H9 (cell line): ENCODE data around the gene CENPM. TPM values are rescaled to one million over a fixed set of nuclear protein-coding genes. Genes with fewer than 3 reads are reported as not detected.

Source experiments
- DNase-seq: peaks from one replicate; pipeline ENCODE4 v3.0.0-alpha.2; 2017
- H2AFZ ChIP-seq: one replicate; pipeline ENCODE4 v1.6.1; 2013; ENCODE audit warnings: mild to moderate bottlenecking, low read length, control low read depth, moderate library complexity
- H2AK5ac ChIP-seq: 2 replicates; pipeline ENCODE4 v1.6.1; 2013; ENCODE audit warnings: low read length, control low read depth, mixed read lengths; ENCODE audit not compliant: insufficient read length
- H2BK120ac ChIP-seq: one replicate; pipeline ENCODE4 v1.6.1; 2013; ENCODE audit warnings: low read depth, mild to moderate bottlenecking, low read length, control low read depth, inconsistent platforms; ENCODE audit not compliant: poor library complexity, severe bottlenecking
- H2BK12ac ChIP-seq: 2 replicates; pipeline ENCODE4 v1.6.1; 2013; ENCODE audit warnings: low read length, control low read depth, mixed read lengths, low read depth; ENCODE audit not compliant: insufficient read length
- H2BK15ac ChIP-seq: 2 replicates; pipeline ENCODE4 v1.6.1; 2013; ENCODE audit warnings: low read depth, low read length, control low read depth
- H2BK20ac ChIP-seq: one replicate; pipeline ENCODE4 v1.6.1; 2013; ENCODE audit warnings: low read depth, mild to moderate bottlenecking, low read length, control low read depth, inconsistent platforms; ENCODE audit not compliant: poor library complexity, severe bottlenecking
- H2BK5ac ChIP-seq: 2 replicates; pipeline ENCODE4 v1.6.1; 2013; ENCODE audit warnings: low read length, control low read depth, mixed read lengths; ENCODE audit not compliant: insufficient read length
- H3K14ac ChIP-seq: 2 replicates; pipeline ENCODE4 v1.6.1; 2013; ENCODE audit warnings: low read length, control low read depth; ENCODE audit not compliant: insufficient read depth
- H3K18ac ChIP-seq: 2 replicates; pipeline ENCODE4 v1.6.1; 2013; ENCODE audit warnings: low read depth, mild to moderate bottlenecking, mixed read lengths, low read length, control low read depth; ENCODE audit not compliant: insufficient read length
- H3K23ac ChIP-seq: 2 replicates; pipeline ENCODE4 v1.6.1; 2013; ENCODE audit warnings: low read length, control low read depth, mixed read lengths, low read depth; ENCODE audit not compliant: insufficient read length
- H3K23me2 ChIP-seq: 2 replicates; pipeline ENCODE4 v1.6.1; 2013; ENCODE audit warnings: low read depth, mild to moderate bottlenecking, mixed read lengths, low read length, control low read depth; ENCODE audit not compliant: insufficient read length, poor library complexity, severe bottlenecking
- H3K27ac ChIP-seq: 2 replicates; pipeline ENCODE4 v1.5.1; 2013; ENCODE audit warnings: low read length, control low read depth, mixed read lengths, low read depth; ENCODE audit not compliant: insufficient read length
- H3K27me3 ChIP-seq: 2 replicates; pipeline ENCODE4 v1.6.1; 2013; ENCODE audit warnings: low read length, control low read depth, inconsistent platforms; ENCODE audit not compliant: insufficient read depth
- H3K4ac ChIP-seq: 2 replicates; pipeline ENCODE4 v1.6.1; 2013; ENCODE audit warnings: low read depth, mild to moderate bottlenecking, control low read depth, inconsistent platforms, low read length, moderate library complexity
- H3K4me1 ChIP-seq: 2 replicates; pipeline ENCODE4 v1.6.1; 2013; ENCODE audit warnings: low read length, control low read depth, inconsistent platforms; ENCODE audit not compliant: insufficient read depth
- H3K4me2 ChIP-seq: 2 replicates; pipeline ENCODE4 v1.6.1; 2013; ENCODE audit warnings: low read length, control low read depth, mixed read lengths; ENCODE audit not compliant: insufficient read length, insufficient read depth
- H3K56ac ChIP-seq: 2 replicates; pipeline ENCODE4 v1.6.1; 2013; ENCODE audit warnings: low read depth, mild to moderate bottlenecking, mixed read lengths, low read length, control low read depth; ENCODE audit not compliant: insufficient read length
- H3K79me1 ChIP-seq: 2 replicates; pipeline ENCODE4 v1.6.1; 2013; ENCODE audit warnings: low read depth, mild to moderate bottlenecking, moderate library complexity, low read length, control low read depth, inconsistent platforms; ENCODE audit not compliant: insufficient read depth, poor library complexity, severe bottlenecking
- H3K79me2 ChIP-seq: 2 replicates; pipeline ENCODE4 v1.6.1; 2013; ENCODE audit warnings: low read length, control low read depth, inconsistent platforms; ENCODE audit not compliant: insufficient read depth
- H3K9ac ChIP-seq: 2 replicates; pipeline ENCODE4 v1.6.1; 2013; ENCODE audit warnings: low read length, control low read depth, mixed read lengths; ENCODE audit not compliant: insufficient read length; ENCODE audit errors: extremely low read depth
- H3K9me3 ChIP-seq: one replicate; pipeline ENCODE4 v1.6.1; 2013; ENCODE audit warnings: low read depth, low read length, inconsistent platforms; ENCODE audit not compliant: control insufficient read depth
- H3T11ph ChIP-seq: one replicate; pipeline ENCODE4 v1.6.1; 2013; ENCODE audit warnings: mild to moderate bottlenecking, low read length, control low read depth, inconsistent platforms
- H4K20me1 ChIP-seq: one replicate; pipeline ENCODE4 v1.6.1; 2013; ENCODE audit not compliant: control insufficient read depth, insufficient read length, insufficient read depth
- H4K5ac ChIP-seq: 2 replicates; pipeline ENCODE4 v1.6.1; 2013; ENCODE audit warnings: low read depth, mild to moderate bottlenecking, mixed read lengths, low read length, control low read depth; ENCODE audit not compliant: insufficient read length
- H4K8ac ChIP-seq: replicated peaks from 2 replicates; pipeline ENCODE4 v1.6.1; 2013; ENCODE audit warnings: low read length, control low read depth, mixed read lengths, low read depth; ENCODE audit not compliant: insufficient read length
- H4K91ac ChIP-seq: 2 replicates; pipeline ENCODE4 v1.6.1; 2013; ENCODE audit warnings: low read depth, mild to moderate bottlenecking, moderate library complexity, mixed read lengths, low read length, control low read depth; ENCODE audit not compliant: insufficient read length
- H3K27ac Mint-ChIP-seq, 3 experiments: 2 replicates in 2 of 3; 3 replicates in 1 of 3; pipeline ENCODE4 v1.8.0; 2020 to 2021; ENCODE audit warnings: mixed read lengths in 3 of 3, mild to moderate bottlenecking in 1 of 3, moderate library complexity in 1 of 3
- H3K27me3 Mint-ChIP-seq: 2 replicates; pipeline ENCODE4 v1.8.0; 2021; ENCODE audit warnings: low read depth, mild to moderate bottlenecking, moderate library complexity, mixed read lengths
- H3K36me3 Mint-ChIP-seq, 3 experiments: 2 replicates in 2 of 3; 3 replicates in 1 of 3; pipeline ENCODE4 v1.8.0; 2020 to 2021; ENCODE audit warnings: low read depth in 3 of 3, mixed read lengths in 3 of 3; ENCODE audit not compliant: insufficient read depth in 1 of 3
- H3K4me1 Mint-ChIP-seq, 2 experiments: 2 replicates each; pipeline ENCODE4 v1.8.0; 2020; ENCODE audit warnings: mixed read lengths in 2 of 2
- H3K4me3 Mint-ChIP-seq, 2 experiments: 2 replicates in 1 of 2; 3 replicates in 1 of 2; pipeline ENCODE4 v1.8.0; 2020 to 2021; ENCODE audit warnings: mild to moderate bottlenecking in 2 of 2, mixed read lengths in 2 of 2, moderate library complexity in 1 of 2
- H3K9me3 Mint-ChIP-seq, 2 experiments: 2 replicates in 1 of 2; 3 replicates in 1 of 2; pipeline ENCODE4 v1.8.0; 2020; ENCODE audit warnings: mild to moderate bottlenecking in 2 of 2, mixed read lengths in 2 of 2, moderate library complexity in 1 of 2
- CTCF ChIP-seq: fragments of 200-600 bp; sonication (generic); conservative IDR thresholded peaks from 3 replicates; pipeline ENCODE4 v1.8.0; 2021; ENCODE audit warnings: antibody characterized with exemption, mild to moderate bottlenecking
- WGBS: extraction: QIAGEN DNeasy Blood & Tissue Kit; methylation state at CpG from one replicate; pipeline ENCODE4 v1.1.7; 2013; ENCODE audit warnings: missing lambda C conversion rate, low lambda C conversion rate, mixed read lengths; ENCODE audit not compliant: insufficient read length; ENCODE audit errors: extremely low coverage; 5-methylcytosine and 5-hydroxymethylcytosine counted together
- total RNA-seq: library from RNA; stranded (reverse); gene quantifications from 2 replicates; pipeline ENCODE4 v1.2.1, GENCODE V29; 2021

The CENPM gene
- total RNA-seq, 1 experiment from 2014 or later: 36.5 TPM

DNA sequence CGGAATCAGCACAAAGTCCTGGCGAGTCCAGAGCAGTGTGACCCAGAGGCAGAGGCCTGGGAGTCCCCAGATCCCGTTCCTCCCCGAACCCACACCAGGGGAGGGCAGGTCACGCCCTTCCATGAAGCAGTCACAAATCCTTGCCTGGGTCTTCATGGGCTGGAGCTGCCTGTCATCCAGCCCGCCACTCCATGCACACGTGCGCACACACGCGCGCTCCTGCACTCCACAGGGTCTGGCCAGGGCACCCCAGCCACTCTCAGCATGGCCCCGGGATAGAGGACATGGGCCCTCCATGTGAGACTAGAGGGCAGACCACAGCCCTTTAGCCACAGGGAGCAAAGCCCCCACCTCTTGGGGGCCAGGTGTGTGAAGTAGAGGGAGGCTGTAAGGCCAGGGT, 14.6 kb downstream of the CENPM start:
- H3K79me2 ChIP-seq: no peaks in the 10 kb centered on the region
- H3K4ac ChIP-seq: no peak overlapping the region
- H3K14ac ChIP-seq: no peak overlapping the region
- H3K36me3 Mint-ChIP-seq: peaks cover 5 to 15% (median 14%) of the 10 kb centered on the region in 3 experiments; a peak in 6 of 7 replicates
- no peaks in the 10 kb centered on the region for H3K79me1 ChIP-seq
- no peak overlapping the region for H2AFZ ChIP-seq
- H3K4me2 ChIP-seq: no peak overlapping the region
- H3T11ph ChIP-seq: no peak overlapping the region
- H3K23ac ChIP-seq: no peak overlapping the region
- H3K4me1 ChIP-seq: no peaks in the 10 kb centered on the region
- no peak overlapping the region for H3K56ac ChIP-seq
- no peak overlapping the region for H2AK5ac ChIP-seq
- no peak overlapping the region for H3K9ac ChIP-seq
- H3K9me3 ChIP-seq: no peaks in the 10 kb centered on the region
- no peak overlapping the region for H4K8ac ChIP-seq
- no peaks in the 10 kb centered on the region for H4K20me1 ChIP-seq
- no peak for TF ChIP-seq CTCF
- H3K27me3 Mint-ChIP-seq: peaks cover 26% of the 10 kb centered on the region
- H3K4me1 Mint-ChIP-seq: peaks cover 17 to 21% of the 10 kb centered on the region in 2 experiments
- no peak overlapping the region for H2BK20ac ChIP-seq
- no peak overlapping the region for H2BK120ac ChIP-seq
- no peak overlapping the region for H3K18ac ChIP-seq
- no peaks in the 10 kb centered on the region for H3K27me3 ChIP-seq
- H3K27ac ChIP-seq: no peak overlapping the region
- H2BK15ac ChIP-seq: no peak overlapping the region
- H3K27ac Mint-ChIP-seq: no peak overlapping the region
- H3K4me3 Mint-ChIP-seq: no peak overlapping the region
- no peak overlapping the region for H4K91ac ChIP-seq
- H2BK5ac ChIP-seq: no peak overlapping the region
- H3K23me2 ChIP-seq: no peaks in the 10 kb centered on the region
- WGBS: no CpG with 5 or more reads among the region's 12 CpGs
- no peak for DNase-seq
- no peaks in the 10 kb centered on the region for H3K9me3 Mint-ChIP-seq
- no peak overlapping the region for H2BK12ac ChIP-seq
- no peak overlapping the region for H4K5ac ChIP-seq
